Progenitor cell of endocrine pancreas (in vitro differentiated cells): ENCODE results near the gene DSP. TPM values are rescaled to one million over a fixed set of nuclear protein-coding genes. Genes with fewer than 3 reads are reported as not detected.

Experiments used
- DNase-seq: peaks from one replicate; pipeline ENCODE4 v3.0.0; 2021; ENCODE audit warnings: low spot score; ENCODE audit not compliant: unreplicated experiment
- H3K27ac Mint-ChIP-seq: 2 replicates; pipeline ENCODE4 v1.8.0; 2021; ENCODE audit warnings: mild to moderate bottlenecking, moderate library complexity, mixed read lengths
- H3K27me3 Mint-ChIP-seq: 2 replicates; pipeline ENCODE4 v1.8.0; 2021; ENCODE audit warnings: mixed read lengths
- H3K36me3 Mint-ChIP-seq: 2 replicates; pipeline ENCODE4 v1.8.0; 2022; ENCODE audit warnings: mixed read lengths; ENCODE audit not compliant: insufficient read depth
- H3K4me1 Mint-ChIP-seq: 2 replicates; pipeline ENCODE4 v1.8.0; 2021; ENCODE audit warnings: low read depth, mixed read lengths
- H3K4me3 Mint-ChIP-seq: 2 replicates; pipeline ENCODE4 v1.8.0; 2021; ENCODE audit warnings: low read depth, mild to moderate bottlenecking, moderate library complexity, mixed read lengths
- H3K9me3 Mint-ChIP-seq: 2 replicates; pipeline ENCODE4 v1.8.0; 2021; ENCODE audit warnings: low read depth, mixed read lengths
- total RNA-seq: library from RNA; stranded (reverse); gene quantifications from 2 replicates; pipeline ENCODE4 v1.2.1, GENCODE V29; 2021
- TF ChIP-seq, protein P1 (sequence below): fragments of 200-600 bp; sonication (generic); IDR thresholded peaks from one replicate; pipeline ENCODE4 v1.5.0; 2021; ENCODE audit warnings: antibody characterized with exemption, mild to moderate bottlenecking; ENCODE audit not compliant: unreplicated experiment

The DSP gene
- total RNA-seq, 1 donor from 2014 or later: 365 TPM

GRCh38 chr6:7624796-7625710 lies 83.6 kb downstream of the DSP start:
- Mint-ChIP-seq H3K27me3 (peaks cover 3% of the 10 kb centered on the region), H3K36me3 (no peaks in the 10 kb centered on the region), H3K4me1 (no peaks in the 10 kb centered on the region), H3K27ac (no peak overlapping the region), H3K4me3 (no peak overlapping the region), H3K9me3 (no peaks in the 10 kb centered on the region)
- TF ChIP-seq, protein P1, sequence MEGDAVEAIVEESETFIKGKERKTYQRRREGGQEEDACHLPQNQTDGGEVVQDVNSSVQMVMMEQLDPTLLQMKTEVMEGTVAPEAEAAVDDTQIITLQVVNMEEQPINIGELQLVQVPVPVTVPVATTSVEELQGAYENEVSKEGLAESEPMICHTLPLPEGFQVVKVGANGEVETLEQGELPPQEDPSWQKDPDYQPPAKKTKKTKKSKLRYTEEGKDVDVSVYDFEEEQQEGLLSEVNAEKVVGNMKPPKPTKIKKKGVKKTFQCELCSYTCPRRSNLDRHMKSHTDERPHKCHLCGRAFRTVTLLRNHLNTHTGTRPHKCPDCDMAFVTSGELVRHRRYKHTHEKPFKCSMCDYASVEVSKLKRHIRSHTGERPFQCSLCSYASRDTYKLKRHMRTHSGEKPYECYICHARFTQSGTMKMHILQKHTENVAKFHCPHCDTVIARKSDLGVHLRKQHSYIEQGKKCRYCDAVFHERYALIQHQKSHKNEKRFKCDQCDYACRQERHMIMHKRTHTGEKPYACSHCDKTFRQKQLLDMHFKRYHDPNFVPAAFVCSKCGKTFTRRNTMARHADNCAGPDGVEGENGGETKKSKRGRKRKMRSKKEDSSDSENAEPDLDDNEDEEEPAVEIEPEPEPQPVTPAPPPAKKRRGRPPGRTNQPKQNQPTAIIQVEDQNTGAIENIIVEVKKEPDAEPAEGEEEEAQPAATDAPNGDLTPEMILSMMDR: no peak
- DNase-seq: no peak

- Mint-ChIP-seq H3K27ac (no peak overlapping the region), H3K4me1 (peaks cover under 1% of the 10 kb centered on the region), H3K9me3 (no peaks in the 10 kb centered on the region), H3K36me3 (no peaks in the 10 kb centered on the region), H3K27me3 (peaks cover 3% of the 10 kb centered on the region), H3K4me3 (no peak overlapping the region)
- DNase-seq: no peak
- TF ChIP-seq, protein P1: no peak
Observed at GRCh38 chr6:7628479-7628878, 87.0 kb downstream of the DSP start.

DNA sequence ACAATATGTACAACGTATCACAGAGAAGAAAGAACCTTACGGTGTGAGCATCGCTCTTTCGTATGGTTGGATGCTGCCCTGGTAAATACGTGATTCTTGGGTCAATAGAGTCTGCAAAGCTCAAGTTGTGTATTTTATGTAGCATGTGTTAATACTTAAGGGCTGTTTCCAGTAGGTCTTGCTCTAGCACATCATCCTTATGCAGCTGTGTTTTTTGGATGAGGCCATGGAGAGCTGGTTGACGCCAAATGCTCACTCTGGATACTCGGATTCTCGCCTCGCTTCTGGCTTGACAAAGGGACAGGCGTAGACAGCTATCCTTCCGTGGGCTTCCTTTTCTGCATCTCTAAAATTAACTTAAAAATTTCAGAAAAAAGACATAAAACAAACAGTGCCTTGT lies 87.4 kb downstream of the DSP start:
- no peaks in the 10 kb centered on the region for H3K9me3 Mint-ChIP-seq
- peaks cover 2% of the 10 kb centered on the region for H3K4me1 Mint-ChIP-seq
- TF ChIP-seq, protein P1: no peak
- DNase-seq: no peak
- H3K36me3 Mint-ChIP-seq: no peaks in the 10 kb centered on the region
- H3K27ac Mint-ChIP-seq: no peak overlapping the region
- H3K27me3 Mint-ChIP-seq: peaks cover 3% of the 10 kb centered on the region
- no peak overlapping the region for H3K4me3 Mint-ChIP-seq

GRCh38 chr6:7629321-7629720 lies 87.8 kb downstream of the DSP start:
- H3K36me3 Mint-ChIP-seq: no peaks in the 10 kb centered on the region
- H3K27me3 Mint-ChIP-seq: peaks cover 3% of the 10 kb centered on the region
- TF ChIP-seq, protein P1: no peak
- peaks cover 2% of the 10 kb centered on the region for H3K4me1 Mint-ChIP-seq
- H3K27ac Mint-ChIP-seq: no peak overlapping the region
- no peaks in the 10 kb centered on the region for H3K9me3 Mint-ChIP-seq
- no peak overlapping the region for H3K4me3 Mint-ChIP-seq
- no peak for DNase-seq

DNA sequence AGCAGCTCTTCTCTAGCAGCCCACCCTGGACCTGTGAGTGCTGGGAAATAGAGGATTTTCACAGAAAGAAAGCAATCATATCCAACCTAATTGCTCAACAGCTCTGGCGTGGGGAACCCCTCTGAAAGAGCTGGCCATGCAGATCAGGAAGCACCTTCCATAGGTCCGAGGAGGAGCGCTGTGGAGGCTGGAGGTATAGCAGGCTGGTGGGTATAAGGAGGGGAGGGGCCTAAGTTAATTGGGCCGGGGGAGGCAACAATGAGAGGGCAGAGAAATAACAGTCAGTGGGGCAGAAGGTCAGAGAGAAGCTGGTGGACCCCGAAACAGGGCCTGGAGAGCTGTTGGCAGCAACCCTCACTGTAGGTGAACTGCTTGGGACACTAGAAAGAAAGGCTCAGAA lies 89.3 kb downstream of the DSP start:
- Mint-ChIP-seq H3K4me3 (no peak overlapping the region), H3K27ac (no peak overlapping the region), H3K9me3 (no peaks in the 10 kb centered on the region), H3K27me3 (peaks cover 3% of the 10 kb centered on the region), H3K36me3 (no peaks in the 10 kb centered on the region), H3K4me1 (peaks cover 2% of the 10 kb centered on the region)
- TF ChIP-seq, protein P1: no peak
- no peak for DNase-seq
